Inflammatory macrophage treated with lipopolysaccharide for 4 hours (primary cell): ENCODE data around the gene RBM33.
"Not testable (repeated sequence)": the region's sequence is repeated elsewhere in the genome, so short reads cannot be mapped to it uniquely, and the experiment has no call there.

Source experiments
- DNase-seq: peaks from one replicate; pipeline ENCODE4 v3.0.0-alpha.2; 2020

RBM33 gene

GRCh38 chr7:155663937-155664336, 19.5 kb downstream of the RBM33 start:
- no peak for DNase-seq

- no peak for DNase-seq
These were observed 20.9 kb downstream of the RBM33 start for GRCh38 chr7:155665079-155665956.

GRCh38 chr7:155665957-155666287, 21.5 kb downstream of the RBM33 start:
- peak; percentile 83 for DNase-seq

GRCh38 chr7:155667241-155667829, 22.9 kb downstream of the RBM33 start:
- no peak for DNase-seq

GRCh38 chr7:155669717-155670505, 25.4 kb downstream of the RBM33 start:
- no peak for DNase-seq

- no peak for DNase-seq
These were observed 26.1 kb downstream of the RBM33 start for GRCh38 chr7:155670521-155670920.

- no peak for DNase-seq
These were observed 30.1 kb downstream of the RBM33 start for GRCh38 chr7:155674556-155674955.

- peak; percentile 18 for DNase-seq
These were observed 31.6 kb downstream of the RBM33 start for GRCh38 chr7:155676052-155676451.

- DNase-seq, result no peak
These were observed 33.2 kb downstream of the RBM33 start for GRCh38 chr7:155677688-155678087.

GRCh38 chr7:155680124-155680523, 35.7 kb downstream of the RBM33 start:
- DNase-seq, result no peak

- no peak for DNase-seq
These were observed 36.4 kb downstream of the RBM33 start for GRCh38 chr7:155680864-155681263.

GRCh38 chr7:155681663-155682062, 37.2 kb downstream of the RBM33 start:
- DNase-seq, result no peak

- DNase-seq, result no peak
These were observed 38.0 kb downstream of the RBM33 start for GRCh38 chr7:155682484-155682883.

- no peak for DNase-seq
These were observed 38.6 kb downstream of the RBM33 start for GRCh38 chr7:155683098-155683497.

GRCh38 chr7:155683714-155684113, 39.3 kb downstream of the RBM33 start:
- DNase-seq, result no peak

- DNase-seq, result no peak
These were observed 40.1 kb downstream of the RBM33 start for GRCh38 chr7:155684543-155684942.

- no peak for DNase-seq
These were observed 40.8 kb downstream of the RBM33 start for GRCh38 chr7:155685070-155685790.

GRCh38 chr7:155685791-155686160, 41.3 kb downstream of the RBM33 start:
- no peak for DNase-seq

GRCh38 chr7:155686620-155687324, 42.3 kb downstream of the RBM33 start:
- not testable (repeated sequence) for DNase-seq

GRCh38 chr7:155688237-155688636, 43.8 kb downstream of the RBM33 start:
- not testable (repeated sequence) for DNase-seq

- DNase-seq, result not testable (repeated sequence)
These were observed 46.2 kb downstream of the RBM33 start for GRCh38 chr7:155690655-155691054.

GRCh38 chr7:155692317-155692716, 47.9 kb downstream of the RBM33 start:
- DNase-seq, result no peak
